ENCODE results near the gene AIM2.

Gene AIM2

GRCh38 chr1:159014003-159014571 is 62.5 kb downstream of the AIM2 start:
- no peak for DNase-seq

- peak; percentile 65 for DNase-seq
Observed at GRCh38 chr1:159012495-159012894, 64.1 kb downstream of the AIM2 start.
